HG03354 (cell line): ENCODE measurements around the gene ASNSD1.

Source experiments
- ATAC-seq: cut with Tn5 transposase; IDR thresholded peaks from one replicate; pipeline ENCODE4 v1.9.1; 2021; ENCODE audit warnings: mild to moderate bottlenecking; ENCODE audit not compliant: unreplicated experiment, poor library complexity, severe bottlenecking

ASNSD1 gene

GRCh38 chr2:189661148-189661956 lies at the start of gene ASNSD1:
Gene ASNSD1, plus strand, starts transcription at chr2:189661459. Its CDS starts 4,674 bp downstream, at chr2:189666133.
- ATAC-seq = peak; percentile 95

GRCh38 chr2:189613077-189613636 lies 48.1 kb upstream of the ASNSD1 start:
- ATAC-seq = no peak

- ATAC-seq = no peak
Observed at GRCh38 chr2:189613650-189614420, 47.4 kb upstream of the ASNSD1 start.

GRCh38 chr2:189614585-189614984 lies 46.7 kb upstream of the ASNSD1 start:
- no peak for ATAC-seq

- ATAC-seq = no peak
Observed at GRCh38 chr2:189618197-189618596, 43.1 kb upstream of the ASNSD1 start.

- ATAC-seq = no peak
Observed at GRCh38 chr2:189621781-189622180, 39.5 kb upstream of the ASNSD1 start.

- ATAC-seq = no peak
Observed at GRCh38 chr2:189623049-189623448, 38.2 kb upstream of the ASNSD1 start.

GRCh38 chr2:189624648-189625355 lies 36.5 kb upstream of the ASNSD1 start:
- ATAC-seq = no peak

- ATAC-seq = no peak
Observed at GRCh38 chr2:189625636-189626035, 35.6 kb upstream of the ASNSD1 start.

- no peak for ATAC-seq
Observed at GRCh38 chr2:189627789-189628188, 33.5 kb upstream of the ASNSD1 start.

- no peak for ATAC-seq
Observed at GRCh38 chr2:189628817-189629530, 32.3 kb upstream of the ASNSD1 start.

- ATAC-seq = no peak
Observed at GRCh38 chr2:189629531-189630453, 31.5 kb upstream of the ASNSD1 start.

- ATAC-seq = no peak
Observed at GRCh38 chr2:189631849-189632248, 29.4 kb upstream of the ASNSD1 start.

- no peak for ATAC-seq
Observed at GRCh38 chr2:189633392-189633811, 27.9 kb upstream of the ASNSD1 start.

- ATAC-seq = no peak
Observed at GRCh38 chr2:189635353-189635752, 25.9 kb upstream of the ASNSD1 start.

- no peak for ATAC-seq
Observed at GRCh38 chr2:189638301-189639006, 22.8 kb upstream of the ASNSD1 start.

GRCh38 chr2:189639007-189639609 lies 22.2 kb upstream of the ASNSD1 start:
- ATAC-seq = no peak
